Vagina (tissue), 2 donors: ENCODE results near the gene TSPAN9.

Experiments
- CTCF ChIP-seq, 3 experiments: fragments of 450-650 bp in 2 of 3; fragments of 200-600 bp in 1 of 3; sonication (generic) in 1 of 3; IDR thresholded peaks; one replicate each; pipeline ENCODE4 v1.5.1; 2017 to 2019; ENCODE audit warnings: antibody characterized with exemption in 3 of 3, mild to moderate bottlenecking in 2 of 3, moderate library complexity in 2 of 3
- POLR2A ChIP-seq, 2 donors: fragments of 450-650 bp; IDR thresholded peaks; one replicate each; pipeline ENCODE4 v1.6.1; 2017; ENCODE audit warnings: antibody characterized with exemption in 2 of 2, mild to moderate bottlenecking in 2 of 2, moderate library complexity in 2 of 2
- POLR2AphosphoS5 ChIP-seq, 2 donors: sonication (generic); formaldehyde crosslinking; IDR thresholded peaks; one replicate each; pipeline ENCODE4 v1.9.0; 2017; ENCODE audit warnings: antibody characterized with exemption in 2 of 2, mild to moderate bottlenecking in 2 of 2, low read depth in 1 of 2; ENCODE audit not compliant: insufficient read depth in 1 of 2

GRCh38 chr12:3303410-3304136 lies 226.4 kb downstream of the TSPAN9 start:
- no peak for TF ChIP-seq CTCF (IDR thresholded peaks at IDR 0.05)
- TF ChIP-seq POLR2AphosphoS5 (IDR thresholded peaks at IDR 0.05; ENCODE audit: insufficient read depth in 1 of 2, low read depth in 1 of 2): no peak
- no peak for TF ChIP-seq POLR2A (IDR thresholded peaks at IDR 0.05)
